Activated CD8-positive, alpha-beta memory T cell treated with anti-CD3 and anti-CD28 coated beads, Interleukin-2, amount 10 ng/mL, durations not matched to agents 7 days and 5 days (primary cell): Measurements from ENCODE around the gene HAPLN2. TPM values are rescaled to one million over a fixed set of nuclear protein-coding genes. Genes with fewer than 3 reads are reported as not detected.
A peak's percentile ranks its signal among the peaks of the same experiment; 100 is the strongest.
"Not testable (repeated sequence)": the region's sequence is repeated elsewhere in the genome, so short reads cannot be mapped to it uniquely, and the experiment has no call there.

ENCODE experiments used
- ATAC-seq: fragments of 150-1000 bp; cut with Tn5 transposase; one replicate; pipeline ENCODE4 v1.10.0; 2021; ENCODE audit warnings: moderate library complexity
- CTCF ChIA-PET: fragments of 350-600 bp; sonication (Branson Sonifier 250); formaldehyde crosslinking; loops from one replicate; lab custom pipeline; 2021; ENCODE audit warnings: antibody characterized with exemption; lab: Charles Lee
- DNase-seq: peaks from one replicate; pipeline ENCODE4 v3.0.0-alpha.2; 2020
- H3K27ac Mint-ChIP-seq: one replicate; pipeline ENCODE4 v1.8.0; 2021; ENCODE audit warnings: mild to moderate bottlenecking, mixed read lengths
- H3K27me3 Mint-ChIP-seq: one replicate; pipeline ENCODE4 v1.8.0; 2021; ENCODE audit warnings: mixed read lengths
- H3K36me3 Mint-ChIP-seq: one replicate; pipeline ENCODE4 v1.8.0; 2021; ENCODE audit warnings: mild to moderate bottlenecking, mixed read lengths
- H3K4me1 Mint-ChIP-seq: one replicate; pipeline ENCODE4 v1.8.0; 2021; ENCODE audit warnings: mixed read lengths
- H3K4me3 Mint-ChIP-seq: one replicate; pipeline ENCODE4 v1.8.0; 2021; ENCODE audit warnings: mild to moderate bottlenecking, moderate library complexity, mixed read lengths
- H3K9me3 Mint-ChIP-seq: one replicate; pipeline ENCODE4 v1.8.0; 2022; ENCODE audit warnings: low read depth, mixed read lengths
- total RNA-seq, 2 experiments: library from RNA; stranded (reverse); gene quantifications; one replicate each; pipeline ENCODE4 v1.2.3, GENCODE V29; 2021

The HAPLN2 gene
- total RNA-seq, 2 experiments from 2014 or later, result not detected

DNA sequence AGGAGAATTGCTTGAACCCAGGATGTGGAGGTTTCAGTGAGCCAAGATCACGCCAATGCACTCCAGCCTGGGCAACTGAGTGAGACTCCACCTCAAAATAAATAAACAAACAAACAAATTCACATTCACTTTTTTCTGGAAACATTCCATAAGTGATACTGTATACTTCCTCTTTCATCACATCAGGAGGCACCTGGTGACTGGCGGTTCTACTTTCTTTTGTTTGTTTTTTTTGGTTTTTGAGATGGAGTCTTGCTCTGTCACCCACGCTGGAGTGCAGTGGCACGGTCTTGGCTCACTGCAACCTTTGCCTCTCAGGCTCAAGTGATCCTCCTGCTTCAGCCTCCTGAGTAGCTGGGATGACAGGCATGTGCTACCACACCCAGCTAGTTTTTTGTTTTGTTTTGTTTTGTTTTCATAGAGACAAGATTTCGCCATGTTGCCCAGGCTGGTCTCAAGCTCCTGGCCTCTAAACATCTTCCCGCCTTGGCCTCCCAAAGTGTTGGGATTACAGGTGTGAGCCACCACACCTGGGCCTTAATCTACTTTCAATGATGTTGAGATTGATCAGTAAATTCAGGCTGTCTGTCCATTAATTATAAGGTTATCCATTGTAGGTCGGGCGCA is 10.7 kb downstream of the HAPLN2 start:
- Mint-ChIP-seq H3K4me3 (no peak overlapping the region), H3K4me1 (peaks cover 6% of the 10 kb centered on the region), H3K27ac (no peak overlapping the region), H3K9me3 (no peaks in the 10 kb centered on the region), H3K27me3 (peaks cover 77% of the 10 kb centered on the region), H3K36me3 (no peaks in the 10 kb centered on the region)
- CTCF ChIA-PET, result interaction anchor here (1.0 to 15.7 kb wide), 4 partner anchors 13 to 244 kb away, joined by 3 to 344 read pairs (median 172); partner anchors contain the start of gene BCAN
- DNase-seq, result no peak
- ATAC-seq, result no peak

DNA sequence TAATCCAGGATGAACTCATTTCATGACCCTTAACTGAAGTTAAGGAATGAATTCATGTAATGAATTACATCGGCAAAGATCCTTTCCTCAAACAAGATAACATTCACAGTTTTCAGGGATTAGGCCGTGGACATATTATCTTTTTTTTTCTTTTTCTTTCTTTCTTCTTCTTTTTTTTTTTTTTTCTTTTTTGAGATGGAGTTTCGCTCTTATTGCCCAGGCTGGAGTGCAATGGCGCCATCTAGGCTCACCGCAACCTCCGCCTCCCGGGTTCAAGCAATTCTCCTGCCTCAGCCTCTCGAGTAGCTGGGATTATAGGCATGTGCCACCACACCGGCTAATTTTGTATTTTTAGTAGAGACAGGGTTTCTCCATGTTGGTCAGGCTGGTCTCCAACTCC is 11.9 kb downstream of the HAPLN2 start:
- not testable (repeated sequence) for DNase-seq, H3K36me3 Mint-ChIP-seq, H3K4me3 Mint-ChIP-seq, H3K9me3 Mint-ChIP-seq, H3K27ac Mint-ChIP-seq, H3K4me1 Mint-ChIP-seq, ATAC-seq
- H3K27me3 Mint-ChIP-seq, result peaks cover 77% of the 10 kb centered on the region
- CTCF ChIA-PET, result interaction anchor here (0.7 to 22.5 kb wide), 5 partner anchors 5 to 270 kb away, joined by 3 to 344 read pairs (median 340); partner anchors contain the start of genes BCAN and HAPLN2

- Mint-ChIP-seq H3K4me1 (no peaks in the 10 kb centered on the region), H3K4me3 (no peak overlapping the region), H3K9me3 (no peaks in the 10 kb centered on the region), H3K27me3 (peaks cover 77% of the 10 kb centered on the region), H3K36me3 (no peaks in the 10 kb centered on the region), H3K27ac (no peak overlapping the region)
- DNase-seq (no peak), ATAC-seq (no peak)
- CTCF ChIA-PET, result interaction anchor here (14.6 to 22.5 kb wide), 3 partner anchors 6 to 28 kb away, joined by 340 to 344 read pairs (median 344); partner anchors contain the start of genes BCAN and HAPLN2
Measured at GRCh38 chr1:156632355-156632754, 13.1 kb downstream of the HAPLN2 start.

DNA sequence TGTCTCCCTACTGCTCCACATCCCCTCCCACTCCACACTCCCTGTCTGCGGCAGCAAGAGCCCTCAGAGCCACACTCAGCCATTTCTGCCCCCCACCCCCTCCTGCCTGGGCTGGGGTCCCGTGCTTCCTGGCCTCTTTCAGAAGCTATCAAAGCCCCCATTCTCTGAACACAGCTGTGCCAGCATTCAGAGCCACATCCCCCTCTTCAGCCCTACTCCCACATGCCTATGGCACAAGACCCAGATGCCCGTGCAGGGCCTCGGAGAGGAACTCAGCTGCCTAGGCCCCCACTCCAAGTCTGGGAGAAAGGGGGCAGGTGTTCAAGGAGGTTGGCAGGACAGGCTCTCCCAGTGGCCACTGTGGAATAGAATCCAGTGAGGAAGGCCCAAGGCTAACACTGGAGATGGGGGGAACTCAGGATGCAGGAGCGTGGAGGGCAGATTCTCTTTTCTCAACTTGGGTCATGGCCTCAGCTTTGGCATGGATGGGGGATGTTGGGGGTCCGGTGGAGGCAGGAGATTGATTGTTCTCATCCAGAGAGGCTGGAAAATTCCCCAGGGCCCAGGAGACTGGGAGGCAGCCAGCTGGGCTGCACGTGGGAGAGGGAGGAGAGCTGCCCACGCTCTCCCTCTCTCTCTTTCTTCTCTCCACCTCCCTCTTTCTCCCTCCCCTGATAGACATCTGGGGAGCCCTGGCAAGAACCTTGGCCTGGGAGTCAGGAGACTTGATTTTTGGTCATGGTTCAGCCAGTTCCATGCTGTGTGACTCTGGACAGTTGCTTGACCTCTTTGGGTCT is 19.2 kb downstream of the HAPLN2 start:
- H3K9me3 Mint-ChIP-seq, result no peaks in the 10 kb centered on the region
- peaks cover 87% of the 10 kb centered on the region for H3K27me3 Mint-ChIP-seq
- CTCF ChIA-PET, result interaction anchor here (1.2 to 22.5 kb wide), 4 partner anchors 12 to 88 kb away, joined by 3 to 344 read pairs (median 7); partner anchors contain the start of gene HAPLN2
- peaks cover 24% of the 10 kb centered on the region for H3K4me1 Mint-ChIP-seq
- H3K27ac Mint-ChIP-seq, result no peak overlapping the region
- no peaks in the 10 kb centered on the region for H3K36me3 Mint-ChIP-seq
- no peak overlapping the region for H3K4me3 Mint-ChIP-seq
- no peak for DNase-seq
- ATAC-seq, result no peak

DNA sequence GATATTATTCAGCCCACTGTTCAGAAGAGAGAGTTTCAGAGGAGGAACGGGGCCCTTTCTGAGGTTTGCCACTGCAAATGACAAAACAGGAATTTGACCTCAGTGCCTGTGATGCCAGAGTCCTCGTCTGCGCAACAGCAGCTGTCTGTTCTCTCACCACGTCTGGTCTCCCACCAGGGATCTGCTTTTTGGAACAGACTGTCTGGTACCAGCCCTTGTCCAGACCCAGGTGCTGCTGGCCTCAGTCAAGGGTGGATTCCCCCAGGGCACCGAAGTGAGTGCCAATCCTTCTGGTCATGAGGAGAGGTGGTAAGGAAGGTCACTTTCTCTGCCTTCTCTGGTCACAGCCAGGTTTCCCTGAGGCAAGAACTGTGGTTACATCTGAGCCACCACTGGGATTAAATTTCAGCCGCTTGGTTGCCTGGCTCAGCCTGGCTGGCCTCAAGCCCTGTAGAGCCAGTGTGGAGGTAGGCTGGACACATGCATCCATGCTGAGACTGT is 20.4 kb downstream of the HAPLN2 start:
- Mint-ChIP-seq H3K36me3 (no peaks in the 10 kb centered on the region), H3K27me3 (peaks cover 88% of the 10 kb centered on the region), H3K9me3 (no peaks in the 10 kb centered on the region), H3K4me1 (peaks cover 36% of the 10 kb centered on the region), H3K27ac (no peak overlapping the region), H3K4me3 (no peak overlapping the region)
- DNase-seq (no peak), ATAC-seq (no peak)
- CTCF ChIA-PET, result interaction anchor here (1.2 to 22.5 kb wide), 3 partner anchors 13 to 87 kb away, joined by 3 to 344 read pairs (median 5); partner anchors contain the start of gene HAPLN2

DNA sequence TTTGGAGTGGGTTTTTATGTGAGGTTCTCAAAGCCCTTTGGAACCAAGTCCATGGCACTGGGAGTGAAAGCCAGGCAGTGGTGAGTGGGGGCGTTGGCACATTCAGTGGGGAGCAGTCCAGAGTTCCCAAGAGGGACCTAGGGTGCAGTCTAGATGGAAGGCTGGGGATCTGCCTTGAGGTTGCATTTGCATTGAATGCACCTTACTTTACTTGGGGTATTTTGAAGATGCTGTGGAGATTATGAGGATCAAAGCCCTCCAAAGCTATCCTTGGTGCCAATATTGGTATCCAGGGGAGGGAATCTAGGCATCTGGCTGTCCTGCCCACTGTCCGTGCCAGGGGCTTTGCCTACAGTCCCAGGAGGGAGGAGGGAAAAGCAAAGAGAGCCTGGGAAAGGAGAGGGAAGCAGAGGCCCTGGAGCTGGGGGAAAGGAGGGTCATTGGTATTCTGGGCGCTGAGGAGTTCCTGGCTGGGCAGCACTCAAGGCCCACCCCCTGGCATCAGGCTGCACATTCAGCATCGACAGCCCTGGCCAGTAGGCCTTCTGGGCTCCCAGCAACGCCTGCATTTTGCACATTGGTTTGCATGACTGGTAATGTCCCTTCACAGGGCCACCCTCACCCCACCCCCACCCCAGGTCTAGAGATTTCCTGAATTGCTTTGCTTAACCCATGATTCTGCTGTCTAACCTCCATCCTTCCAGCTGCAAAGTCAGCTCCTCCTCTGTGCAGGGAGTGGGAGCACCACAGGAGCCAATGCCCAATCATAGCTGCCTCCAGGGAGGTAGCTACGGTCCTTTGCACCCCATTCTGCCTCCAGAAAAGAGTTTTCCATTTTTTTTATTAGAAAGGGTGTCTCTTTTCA is 21.9 kb downstream of the HAPLN2 start:
- no peak overlapping the region for H3K4me3 Mint-ChIP-seq
- DNase-seq (no peak), ATAC-seq (no peak)
- no peaks in the 10 kb centered on the region for H3K9me3 Mint-ChIP-seq
- CTCF ChIA-PET, result interaction anchor here (0.7 to 22.5 kb wide), 8 partner anchors 15 to 228 kb away, joined by 3 to 344 read pairs (median 6); partner anchors contain the start of genes HAPLN2 and NES
- no peak overlapping the region for H3K27ac Mint-ChIP-seq
- H3K27me3 Mint-ChIP-seq, result peaks cover 90% of the 10 kb centered on the region
- H3K4me1 Mint-ChIP-seq, result peaks cover 41% of the 10 kb centered on the region
- no peaks in the 10 kb centered on the region for H3K36me3 Mint-ChIP-seq

DNA sequence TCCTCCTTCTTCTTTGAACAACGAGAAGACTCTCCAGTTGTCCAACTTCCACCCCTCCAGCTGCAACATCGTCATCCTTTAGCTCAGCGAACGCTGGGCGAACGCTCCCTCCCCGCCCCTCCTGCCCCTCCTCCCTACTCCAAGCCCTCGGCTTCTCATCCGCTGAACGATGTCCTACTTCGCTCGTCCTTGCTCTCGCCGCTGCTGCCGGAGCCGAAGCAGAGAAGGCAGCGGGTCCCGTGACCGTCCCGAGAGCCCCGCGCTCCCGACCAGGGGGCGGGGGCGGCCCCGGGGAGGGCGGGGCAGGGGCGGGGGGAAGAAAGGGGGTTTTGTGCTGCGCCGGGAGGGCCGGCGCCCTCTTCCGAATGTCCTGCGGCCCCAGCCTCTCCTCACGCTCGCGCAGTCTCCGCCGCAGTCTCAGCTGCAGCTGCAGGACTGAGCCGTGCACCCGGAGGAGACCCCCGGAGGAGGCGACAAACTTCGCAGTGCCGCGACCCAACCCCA is 22.6 kb downstream of the HAPLN2 start, which contains the start of gene BCAN:
TSS of gene BCAN (plus strand) at position 357 of the 504 bp plus-strand sequence. CDS start 3,938 bp downstream, outside the sequence.
- Mint-ChIP-seq H3K4me3 (no peak within 1 kb of the TSS), H3K4me1 (peaks cover 41% of the 10 kb centered on the region), H3K9me3 (no peaks in the 10 kb centered on the region), H3K36me3 (no peaks in the 10 kb centered on the region), H3K27ac (no peak within 1 kb of the TSS), H3K27me3 (peaks cover 90% of the 10 kb centered on the region)
- CTCF ChIA-PET, result interaction anchor here (0.8 to 22.5 kb wide), 9 partner anchors 15 to 256 kb away, joined by 3 to 344 read pairs (median 7); partner anchors contain the start of genes HAPLN2 and NES
- DNase-seq (no peak), ATAC-seq (no peak)

GRCh38 chr1:156642265-156643048 is 23.2 kb downstream of the HAPLN2 start:
- H3K4me3 Mint-ChIP-seq, result no peak overlapping the region
- CTCF ChIA-PET, result interaction anchor here (0.9 to 22.5 kb wide), 12 partner anchors 10 to 257 kb away, joined by 3 to 344 read pairs (median 6); partner anchors contain the start of genes CRABP2, HAPLN2 and NES
- H3K27ac Mint-ChIP-seq, result no peak overlapping the region
- H3K36me3 Mint-ChIP-seq, result no peaks in the 10 kb centered on the region
- ATAC-seq (no peak), DNase-seq (no peak)
- peaks cover 41% of the 10 kb centered on the region for H3K4me1 Mint-ChIP-seq
- H3K27me3 Mint-ChIP-seq, result peaks cover 93% of the 10 kb centered on the region
- H3K9me3 Mint-ChIP-seq, result no peaks in the 10 kb centered on the region

GRCh38 chr1:156643049-156643777 is 24.0 kb downstream of the HAPLN2 start:
- no peaks in the 10 kb centered on the region for H3K36me3 Mint-ChIP-seq
- H3K9me3 Mint-ChIP-seq, result no peaks in the 10 kb centered on the region
- H3K4me1 Mint-ChIP-seq, result peaks cover 41% of the 10 kb centered on the region
- no peak for ATAC-seq
- peak overlapping the region; percentile 1 for H3K4me3 Mint-ChIP-seq
- H3K27ac Mint-ChIP-seq, result peak overlapping the region; percentile 54
- H3K27me3 Mint-ChIP-seq, result peaks cover 94% of the 10 kb centered on the region
- no peak for DNase-seq
- CTCF ChIA-PET, result interaction anchor here (0.8 to 22.5 kb wide), 15 partner anchors 9 to 360 kb away, joined by 3 to 344 read pairs (median 4); partner anchors contain the start of genes CRABP2, HAPLN2, NES and SMG5

GRCh38 chr1:156643778-156644092 is 24.5 kb downstream of the HAPLN2 start:
- Mint-ChIP-seq H3K4me1 (peaks cover 41% of the 10 kb centered on the region), H3K36me3 (no peaks in the 10 kb centered on the region), H3K4me3 (peak overlapping the region; percentile 1), H3K9me3 (no peaks in the 10 kb centered on the region), H3K27me3 (peaks cover 93% of the 10 kb centered on the region), H3K27ac (peak overlapping the region; percentile 54)
- ATAC-seq (peak; percentile 94), DNase-seq (peak; percentile 90)
- CTCF ChIA-PET, result interaction anchor here (0.8 to 22.5 kb wide), 13 partner anchors 9 to 361 kb away, joined by 3 to 344 read pairs (median 4); partner anchors contain the start of genes CRABP2, HAPLN2 and SMG5

DNA sequence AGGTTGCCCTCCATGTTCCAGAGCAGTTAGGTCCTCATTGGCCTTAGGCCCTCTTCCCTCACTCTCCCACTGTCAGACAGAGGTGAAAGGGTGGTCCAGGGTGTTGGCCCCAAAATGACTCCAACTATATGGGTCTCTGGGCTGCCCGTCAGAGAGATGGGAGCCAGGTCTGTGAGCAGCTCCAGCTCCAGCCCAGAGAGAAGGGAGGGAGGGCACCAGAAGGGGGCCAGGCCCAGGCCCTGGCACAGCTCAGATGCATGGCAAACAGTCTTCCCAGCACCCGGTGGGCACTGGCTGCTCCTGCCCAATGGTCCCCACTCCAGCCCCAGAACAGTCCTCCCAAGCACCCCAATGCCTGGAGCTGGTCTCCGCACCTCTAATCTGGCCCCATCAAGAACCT is 24.9 kb downstream of the HAPLN2 start:
- H3K27me3 Mint-ChIP-seq, result peaks cover 93% of the 10 kb centered on the region
- CTCF ChIA-PET, result interaction anchor here (0.8 to 22.5 kb wide), 12 partner anchors 12 to 361 kb away, joined by 3 to 344 read pairs (median 4); partner anchors contain the start of genes CRABP2, HAPLN2 and SMG5
- DNase-seq (no peak), ATAC-seq (peak; percentile 8)
- H3K4me3 Mint-ChIP-seq, result no peak overlapping the region
- peak overlapping the region; percentile 54 for H3K27ac Mint-ChIP-seq
- H3K36me3 Mint-ChIP-seq, result no peaks in the 10 kb centered on the region
- H3K9me3 Mint-ChIP-seq, result no peaks in the 10 kb centered on the region
- H3K4me1 Mint-ChIP-seq, result peaks cover 41% of the 10 kb centered on the region
